COR-L47 (cell line): Measurements from ENCODE around the gene PLAAT2.
"Not testable (repeated sequence)": the region's sequence is repeated elsewhere in the genome, so short reads cannot be mapped to it uniquely, and the experiment has no call there.

Source experiments
- DNase-seq: peaks from one replicate; lab custom pipeline; 2025; lab: John Stamatoyannopoulos, UW

Gene PLAAT2

GRCh38 chr11:63563201-63564055 is at the start of gene PLAAT2:
Gene PLAAT2 (minus strand): TSS chr11:63563379. CDS start chr11:63563324, 55 bp downstream.
- DNase-seq = no peak

- no peak for DNase-seq
These were observed 49.0 kb upstream of the PLAAT2 start for GRCh38 chr11:63612181-63612580.

GRCh38 chr11:63611395-63611747 is 48.2 kb upstream of the PLAAT2 start:
- no peak for DNase-seq

GRCh38 chr11:63610604-63611394 is 47.6 kb upstream of the PLAAT2 start:
- peak; percentile 84 for DNase-seq

GRCh38 chr11:63609971-63610580 is 46.9 kb upstream of the PLAAT2 start:
- DNase-seq = no peak

- no peak for DNase-seq
These were observed 46.4 kb upstream of the PLAAT2 start for GRCh38 chr11:63609536-63609935.

- DNase-seq = no peak
These were observed 45.5 kb upstream of the PLAAT2 start for GRCh38 chr11:63608353-63609345.

GRCh38 chr11:63603180-63603518 is 40.0 kb upstream of the PLAAT2 start:
- no peak for DNase-seq

GRCh38 chr11:63602290-63603179 is 39.4 kb upstream of the PLAAT2 start:
- DNase-seq = not testable (repeated sequence)

GRCh38 chr11:63599211-63600122 is 36.3 kb upstream of the PLAAT2 start:
- no peak for DNase-seq

GRCh38 chr11:63598556-63598955 is 35.4 kb upstream of the PLAAT2 start:
- DNase-seq = no peak

GRCh38 chr11:63595296-63595695 is 32.1 kb upstream of the PLAAT2 start:
- DNase-seq = no peak

- peak; percentile 36 for DNase-seq
These were observed 29.8 kb upstream of the PLAAT2 start for GRCh38 chr11:63592975-63593395.

GRCh38 chr11:63590024-63590788 is 27.0 kb upstream of the PLAAT2 start:
- DNase-seq = no peak

- DNase-seq = no peak
These were observed 25.8 kb upstream of the PLAAT2 start for GRCh38 chr11:63589000-63589399.

- DNase-seq = no peak
These were observed 23.4 kb upstream of the PLAAT2 start for GRCh38 chr11:63586451-63587166.

- no peak for DNase-seq
These were observed 20.1 kb upstream of the PLAAT2 start for GRCh38 chr11:63583357-63583677.

GRCh38 chr11:63581224-63581623 is 18.0 kb upstream of the PLAAT2 start:
- not testable (repeated sequence) for DNase-seq
